Hepatic stellate cell (primary cell): ENCODE measurements around the gene OS9.
A peak's percentile ranks its signal among the peaks of the same experiment; 100 is the strongest.
"Not testable (repeated sequence)": the region's sequence is repeated elsewhere in the genome, so short reads cannot be mapped to it uniquely, and the experiment has no call there.

Experiments used
- DNase-seq: peaks from one replicate; pipeline ENCODE4 v3.0.0; 2011; ENCODE audit warnings: low spot score

Gene OS9, protein sequence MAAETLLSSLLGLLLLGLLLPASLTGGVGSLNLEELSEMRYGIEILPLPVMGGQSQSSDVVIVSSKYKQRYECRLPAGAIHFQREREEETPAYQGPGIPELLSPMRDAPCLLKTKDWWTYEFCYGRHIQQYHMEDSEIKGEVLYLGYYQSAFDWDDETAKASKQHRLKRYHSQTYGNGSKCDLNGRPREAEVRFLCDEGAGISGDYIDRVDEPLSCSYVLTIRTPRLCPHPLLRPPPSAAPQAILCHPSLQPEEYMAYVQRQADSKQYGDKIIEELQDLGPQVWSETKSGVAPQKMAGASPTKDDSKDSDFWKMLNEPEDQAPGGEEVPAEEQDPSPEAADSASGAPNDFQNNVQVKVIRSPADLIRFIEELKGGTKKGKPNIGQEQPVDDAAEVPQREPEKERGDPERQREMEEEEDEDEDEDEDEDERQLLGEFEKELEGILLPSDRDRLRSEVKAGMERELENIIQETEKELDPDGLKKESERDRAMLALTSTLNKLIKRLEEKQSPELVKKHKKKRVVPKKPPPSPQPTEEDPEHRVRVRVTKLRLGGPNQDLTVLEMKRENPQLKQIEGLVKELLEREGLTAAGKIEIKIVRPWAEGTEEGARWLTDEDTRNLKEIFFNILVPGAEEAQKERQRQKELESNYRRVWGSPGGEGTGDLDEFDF

GRCh38 chr12:57693659-57694458 lies at the start of gene OS9:
OS9 (plus strand) TSS chr12:57694132; CDS start chr12:57694162, 30 bp downstream.
- peak; percentile 95 for DNase-seq

- not testable (repeated sequence) for DNase-seq
Measured at GRCh38 chr12:57645990-57646658, 47.8 kb upstream of the OS9 start.

GRCh38 chr12:57646659-57647049 lies 47.3 kb upstream of the OS9 start:
- DNase-seq = not testable (repeated sequence)

- no peak for DNase-seq
Measured at GRCh38 chr12:57654042-57654441, 39.9 kb upstream of the OS9 start.

DNA sequence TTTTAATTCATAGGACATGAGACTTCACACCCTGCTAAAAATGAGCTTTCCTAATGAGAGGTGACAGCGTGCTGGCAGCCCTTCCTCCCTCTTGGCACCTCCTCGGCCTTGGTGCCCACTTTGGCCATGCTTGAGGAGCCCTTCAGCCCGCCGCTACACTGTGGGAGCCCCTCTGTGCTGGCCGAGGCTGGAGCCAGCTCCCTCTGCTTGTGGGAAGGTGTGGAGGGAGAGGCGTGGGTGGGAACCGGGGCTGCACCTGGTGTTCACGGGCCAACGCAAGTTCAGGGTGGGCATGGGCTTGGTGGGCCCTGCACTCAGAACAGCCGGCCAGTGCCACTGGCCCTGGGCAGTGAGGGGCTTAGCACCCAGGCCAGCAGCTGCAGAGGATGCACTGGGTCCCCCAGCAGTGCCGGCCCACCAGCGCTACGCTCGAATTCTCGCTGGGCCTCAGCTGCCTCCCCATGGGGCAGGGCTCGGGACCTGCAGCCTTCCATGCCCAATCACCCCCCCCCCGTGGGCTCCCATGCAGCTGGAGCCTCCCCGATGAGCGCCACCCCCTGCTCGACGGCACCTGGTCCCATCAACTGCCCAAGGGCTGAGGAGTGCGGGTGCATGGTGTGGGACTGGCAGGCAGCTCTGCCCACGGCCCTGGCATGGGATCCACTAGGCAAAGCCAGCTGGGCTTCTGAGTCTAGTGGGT lies 38.2 kb upstream of the OS9 start:
- no peak for DNase-seq

- DNase-seq = not testable (repeated sequence)
Measured at GRCh38 chr12:57656408-57656807, 37.5 kb upstream of the OS9 start.

DNA sequence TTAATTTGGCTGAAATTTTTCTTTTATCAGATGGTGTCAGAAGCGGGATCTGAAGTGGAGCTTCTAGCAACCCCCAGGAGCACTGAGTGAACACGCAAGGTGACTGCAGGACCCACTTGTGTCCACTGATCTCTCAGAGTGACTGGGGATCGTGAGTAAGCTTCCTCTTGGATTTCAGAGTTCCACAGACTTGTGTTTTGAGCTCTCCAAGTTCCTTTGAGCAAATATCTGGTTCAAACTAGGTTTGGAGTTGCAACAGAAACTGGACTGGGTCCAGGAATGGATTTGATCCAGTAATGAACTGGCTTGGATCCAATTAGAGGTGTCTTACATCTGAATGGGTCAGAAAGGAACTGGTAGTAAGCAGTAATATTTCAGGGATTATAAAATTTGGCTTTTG lies 36.2 kb upstream of the OS9 start:
- DNase-seq = no peak

- no peak for DNase-seq
Measured at GRCh38 chr12:57658890-57659289, 35.0 kb upstream of the OS9 start.

DNA sequence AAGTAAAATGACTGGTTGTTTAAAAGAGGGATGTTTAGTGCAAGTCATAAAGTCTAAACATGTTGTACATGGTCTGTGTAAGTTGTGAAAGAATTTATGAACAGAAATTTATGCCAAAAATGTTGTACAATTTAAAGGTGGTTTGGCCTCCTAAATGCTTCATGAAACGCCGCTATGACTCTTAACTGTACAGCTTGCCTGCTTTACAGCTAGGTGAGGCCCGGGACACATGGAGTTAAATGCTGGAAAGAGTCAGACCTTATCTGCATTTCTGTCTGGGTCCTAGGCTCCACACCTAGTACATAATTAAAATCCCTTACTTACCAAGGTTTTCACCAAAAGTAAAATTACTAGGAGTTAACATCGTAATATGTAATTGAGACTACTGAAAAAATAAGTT lies 32.6 kb upstream of the OS9 start:
- no peak for DNase-seq

GRCh38 chr12:57665066-57665820 lies 28.7 kb upstream of the OS9 start:
- not testable (repeated sequence) for DNase-seq

DNA sequence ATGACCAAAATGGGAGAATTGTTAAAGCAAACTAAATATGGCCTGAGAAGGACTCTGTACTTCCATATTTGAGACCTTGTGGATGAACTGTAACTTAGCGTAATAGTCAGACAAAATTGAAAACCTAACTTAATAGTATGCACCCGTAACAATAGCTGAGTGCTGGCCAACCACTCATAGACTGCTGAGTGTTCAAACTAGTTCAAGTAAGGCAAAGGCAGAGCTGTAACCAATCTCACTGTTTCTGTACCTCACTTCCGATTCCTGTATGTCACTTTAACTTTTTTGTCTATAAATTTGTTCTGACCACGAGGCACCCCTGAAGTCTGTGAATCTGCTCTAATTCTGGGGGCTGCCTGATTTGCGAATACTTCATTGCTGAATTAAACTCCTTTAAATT lies 27.0 kb upstream of the OS9 start:
- no peak for DNase-seq

DNA sequence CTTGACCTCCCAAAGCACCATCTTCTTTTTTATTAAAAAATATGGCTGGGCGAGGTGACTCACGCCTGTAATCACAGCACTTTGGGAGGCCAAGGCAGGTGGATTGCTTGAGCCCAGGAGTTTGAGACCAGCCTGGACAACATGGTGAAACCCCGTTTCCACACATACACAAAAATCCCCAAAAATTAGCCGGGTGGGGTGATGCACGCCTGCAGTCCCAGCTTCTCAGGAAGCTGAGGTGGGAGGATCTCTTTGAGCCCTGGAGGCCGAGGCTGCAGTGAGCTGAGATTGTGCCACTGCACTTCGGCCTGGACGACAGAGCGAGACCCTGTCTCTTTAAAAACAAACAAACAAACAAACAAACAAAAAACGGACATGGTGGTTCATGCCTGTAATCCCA lies 24.2 kb upstream of the OS9 start:
- DNase-seq = not testable (repeated sequence)

GRCh38 chr12:57671811-57672210 lies 22.1 kb upstream of the OS9 start:
- DNase-seq = not testable (repeated sequence)

- DNase-seq = no peak
Measured at GRCh38 chr12:57672801-57673200, 21.1 kb upstream of the OS9 start.

DNA sequence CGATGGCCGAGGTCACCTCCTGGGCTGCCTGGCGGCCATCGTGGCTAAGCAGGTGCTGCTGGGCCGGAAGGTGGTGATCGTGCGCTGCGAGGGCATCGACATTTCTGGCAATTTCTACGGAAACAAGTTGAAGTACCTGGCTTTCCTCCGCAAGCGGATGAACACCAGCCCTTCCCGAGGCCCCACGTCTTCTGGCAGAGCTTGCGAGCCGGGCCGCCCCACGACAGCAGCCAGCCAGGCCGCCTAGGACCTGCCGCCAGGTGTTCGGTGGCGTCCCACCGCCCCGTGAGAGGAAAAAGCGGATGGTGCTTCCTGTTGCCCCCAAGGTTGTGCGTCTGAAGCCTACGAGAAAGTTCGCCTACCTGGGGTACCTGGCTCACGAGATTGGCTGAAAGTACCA lies 19.2 kb upstream of the OS9 start:
- no peak for DNase-seq

- not testable (repeated sequence) for DNase-seq
Measured at GRCh38 chr12:57677947-57678346, 16.0 kb upstream of the OS9 start.

- no peak for DNase-seq
Measured at GRCh38 chr12:57679697-57680096, 14.2 kb upstream of the OS9 start.

GRCh38 chr12:57687862-57688261 lies 6.1 kb upstream of the OS9 start:
- no peak for DNase-seq

DNA sequence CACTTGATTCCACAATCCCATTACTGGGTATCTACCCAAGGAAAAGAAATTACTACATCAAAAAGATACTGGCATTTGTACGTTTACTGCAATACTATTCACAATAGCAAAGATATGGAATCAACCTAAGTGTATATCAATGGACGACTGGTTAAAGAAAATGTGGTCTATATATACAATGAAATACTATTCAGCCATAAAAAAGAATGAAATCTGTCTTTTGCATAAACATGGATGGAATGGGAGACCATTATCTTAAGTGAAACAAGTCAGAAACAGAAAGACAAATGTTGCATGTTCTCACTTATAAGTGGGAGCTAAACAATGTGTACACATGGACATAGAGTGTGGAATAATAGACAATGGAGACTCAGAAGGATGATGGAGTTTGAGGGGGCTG lies 5.0 kb upstream of the OS9 start:
- DNase-seq = no peak

DNA sequence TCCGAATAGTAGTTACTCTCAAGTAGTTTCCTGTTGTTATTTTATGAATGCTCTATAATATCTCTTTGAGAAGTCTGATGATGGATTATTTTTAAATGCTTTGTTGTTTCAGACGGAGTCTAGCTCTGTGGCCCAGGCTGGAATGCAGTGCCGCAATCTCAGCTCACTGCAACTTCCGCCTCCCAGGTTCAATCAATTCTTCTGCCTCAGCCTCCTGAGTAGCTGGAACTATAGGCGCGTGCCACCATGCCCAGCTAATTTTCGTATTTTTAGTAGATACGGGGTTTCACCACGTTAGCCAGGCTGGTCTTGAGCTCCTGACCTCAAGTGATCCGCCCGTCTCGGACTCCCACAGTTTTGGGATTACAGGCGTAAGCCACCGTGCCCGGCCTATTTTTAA lies 1.4 kb upstream of the OS9 start:
- DNase-seq = no peak

- DNase-seq = no peak
Measured at GRCh38 chr12:57693317-57693658, 644 bp upstream of the OS9 start.
